Fibroblast of lung (primary cell): ENCODE data around the gene HCRT.
"Not testable (repeated sequence)": the region's sequence is repeated elsewhere in the genome, so short reads cannot be mapped to it uniquely, and the experiment has no call there.

Experiments
- EZH2 ChIP-seq: IDR thresholded peaks from 2 replicates; pipeline ENCODE4 v1.5.1; 2012; ENCODE audit warnings: low read length, control low read depth, mild to moderate bottlenecking; ENCODE audit errors: missing control alignments
- TF ChIP-seq, protein P1 (sequence below), 2 donors: IDR thresholded peaks in 1 of 2; conservative IDR thresholded peaks in 1 of 2; 1 replicate in 1 of 2; 2 replicates in 1 of 2; pipeline ENCODE4 v1.5.1; 2011 to 2012; ENCODE audit warnings: low read length in 2 of 2, control low read depth in 1 of 2, inconsistent platforms in 1 of 2, low read depth in 1 of 2, mild to moderate bottlenecking in 1 of 2

DNA sequence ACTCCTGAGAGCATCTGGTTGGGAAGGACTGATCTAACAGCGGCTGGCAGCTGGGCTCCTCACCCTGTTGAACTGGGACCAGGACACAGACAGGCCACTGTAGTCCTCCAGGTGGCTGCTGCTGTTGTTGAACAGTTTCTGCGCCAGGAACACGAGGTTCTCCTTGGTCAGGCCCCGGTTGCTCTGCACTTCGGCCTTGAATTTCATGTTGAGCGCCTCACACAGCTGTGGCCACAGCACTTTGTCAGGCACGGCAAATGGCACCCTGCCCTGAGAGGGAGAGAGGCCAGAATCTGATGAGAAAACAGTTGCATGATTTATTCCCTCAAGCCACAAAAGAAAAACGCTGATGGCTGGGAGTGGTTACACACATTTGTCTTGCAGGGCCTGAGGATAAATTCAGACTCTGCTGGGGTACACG, 26.7 kb upstream of the HCRT start:
- TF ChIP-seq, protein P1, sequence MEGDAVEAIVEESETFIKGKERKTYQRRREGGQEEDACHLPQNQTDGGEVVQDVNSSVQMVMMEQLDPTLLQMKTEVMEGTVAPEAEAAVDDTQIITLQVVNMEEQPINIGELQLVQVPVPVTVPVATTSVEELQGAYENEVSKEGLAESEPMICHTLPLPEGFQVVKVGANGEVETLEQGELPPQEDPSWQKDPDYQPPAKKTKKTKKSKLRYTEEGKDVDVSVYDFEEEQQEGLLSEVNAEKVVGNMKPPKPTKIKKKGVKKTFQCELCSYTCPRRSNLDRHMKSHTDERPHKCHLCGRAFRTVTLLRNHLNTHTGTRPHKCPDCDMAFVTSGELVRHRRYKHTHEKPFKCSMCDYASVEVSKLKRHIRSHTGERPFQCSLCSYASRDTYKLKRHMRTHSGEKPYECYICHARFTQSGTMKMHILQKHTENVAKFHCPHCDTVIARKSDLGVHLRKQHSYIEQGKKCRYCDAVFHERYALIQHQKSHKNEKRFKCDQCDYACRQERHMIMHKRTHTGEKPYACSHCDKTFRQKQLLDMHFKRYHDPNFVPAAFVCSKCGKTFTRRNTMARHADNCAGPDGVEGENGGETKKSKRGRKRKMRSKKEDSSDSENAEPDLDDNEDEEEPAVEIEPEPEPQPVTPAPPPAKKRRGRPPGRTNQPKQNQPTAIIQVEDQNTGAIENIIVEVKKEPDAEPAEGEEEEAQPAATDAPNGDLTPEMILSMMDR (conservative IDR thresholded peaks at IDR 0.05 in 1 of 2, IDR thresholded peaks at IDR 0.05 in 1 of 2; ENCODE audit: low read depth in 1 of 2, low read length in 2 of 2), result not testable (repeated sequence)
- TF ChIP-seq EZH2, result not testable (repeated sequence)
